HG02885 (cell line): ENCODE results near the gene RIIAD1.

Source experiments
- ATAC-seq: cut with Tn5 transposase; IDR thresholded peaks from one replicate; pipeline ENCODE4 v1.9.1; 2021; ENCODE audit warnings: mild to moderate bottlenecking; ENCODE audit not compliant: unreplicated experiment, poor library complexity

Gene RIIAD1

GRCh38 chr1:151710187-151710840 lies 11.0 kb upstream of the RIIAD1 start:
- no peak for ATAC-seq

GRCh38 chr1:151711044-151711800 lies 10.1 kb upstream of the RIIAD1 start:
- no peak for ATAC-seq

- ATAC-seq: no peak
Observed at GRCh38 chr1:151711951-151712350, 9.4 kb upstream of the RIIAD1 start.

GRCh38 chr1:151713044-151713443 lies 8.3 kb upstream of the RIIAD1 start:
- ATAC-seq: no peak

GRCh38 chr1:151713874-151714273 lies 7.4 kb upstream of the RIIAD1 start:
- ATAC-seq: no peak

- no peak for ATAC-seq
Observed at GRCh38 chr1:151714820-151715725, 6.2 kb upstream of the RIIAD1 start.

- no peak for ATAC-seq
Observed at GRCh38 chr1:151715726-151716404, 5.5 kb upstream of the RIIAD1 start.

GRCh38 chr1:151716405-151716762 lies 4.9 kb upstream of the RIIAD1 start:
- ATAC-seq: no peak

GRCh38 chr1:151716771-151717631 lies 4.3 kb upstream of the RIIAD1 start, which contains the start of gene CELF3:
Gene CELF3, minus strand, starts transcription at chr1:151716803. Its CDS starts 783 bp downstream, at chr1:151716020.
- no peak for ATAC-seq

- no peak for ATAC-seq
Observed at GRCh38 chr1:151718011-151718431, 3.3 kb upstream of the RIIAD1 start.

- no peak for ATAC-seq
Observed at GRCh38 chr1:151718666-151719065, 2.7 kb upstream of the RIIAD1 start.

- ATAC-seq: no peak
Observed at GRCh38 chr1:151720125-151720524, 1.2 kb upstream of the RIIAD1 start.

- no peak for ATAC-seq
Observed at GRCh38 chr1:151720554-151720953, 768 bp upstream of the RIIAD1 start.

GRCh38 chr1:151721788-151722510 lies 627 bp downstream of the RIIAD1 start:
- ATAC-seq: no peak

- no peak for ATAC-seq
Observed at GRCh38 chr1:151723726-151724370, 2.5 kb downstream of the RIIAD1 start.

GRCh38 chr1:151728151-151729054 lies 7.1 kb downstream of the RIIAD1 start:
- no peak for ATAC-seq
